ENCODE data around the gene RAD51B.
"Not testable (repeated sequence)": the region's sequence is repeated elsewhere in the genome, so short reads cannot be mapped to it uniquely, and the experiment has no call there.

Gene RAD51B

GRCh38 chr14:68655021-68655831 is 835.6 kb downstream of the RAD51B start:
- no peak for DNase-seq (ENCODE audit: low read depth in 3 of 3)

GRCh38 chr14:68655911-68656316 is 836.3 kb downstream of the RAD51B start:
- DNase-seq (ENCODE audit: low read depth in 3 of 3) = no peak

- no peak for DNase-seq (ENCODE audit: low read depth in 3 of 3)
Measured at GRCh38 chr14:68656452-68656851, 836.9 kb downstream of the RAD51B start.

GRCh38 chr14:68657300-68658028 is 837.9 kb downstream of the RAD51B start:
- no peak for DNase-seq (ENCODE audit: low read depth in 3 of 3)

- DNase-seq (ENCODE audit: low read depth in 3 of 3) = no peak
Measured at GRCh38 chr14:68658029-68658509, 838.5 kb downstream of the RAD51B start.

- DNase-seq (ENCODE audit: low read depth in 3 of 3) = no peak
Measured at GRCh38 chr14:68658943-68659931, 839.7 kb downstream of the RAD51B start.

GRCh38 chr14:68660495-68660894 is 840.9 kb downstream of the RAD51B start:
- no peak for DNase-seq (ENCODE audit: low read depth in 3 of 3)

GRCh38 chr14:68661226-68662225 is 841.9 kb downstream of the RAD51B start:
- no peak for DNase-seq (ENCODE audit: low read depth in 3 of 3)

- DNase-seq (ENCODE audit: low read depth in 3 of 3) = no peak
Measured at GRCh38 chr14:68662392-68662791, 842.8 kb downstream of the RAD51B start.

GRCh38 chr14:68662826-68663225 is 843.2 kb downstream of the RAD51B start:
- not testable (repeated sequence) for DNase-seq (ENCODE audit: low read depth in 3 of 3)

- DNase-seq (ENCODE audit: low read depth in 3 of 3) = peak in 2 of 3 experiments; percentile 40 to 55
Measured at GRCh38 chr14:68663385-68664076, 844.0 kb downstream of the RAD51B start.

- DNase-seq (ENCODE audit: low read depth in 3 of 3) = peak in 1 of 3 experiments; percentile 27
Measured at GRCh38 chr14:68664225-68664681, 844.7 kb downstream of the RAD51B start.

- no peak for DNase-seq (ENCODE audit: low read depth in 3 of 3)
Measured at GRCh38 chr14:68665131-68665530, 845.6 kb downstream of the RAD51B start.

- DNase-seq (ENCODE audit: low read depth in 3 of 3) = no peak
Measured at GRCh38 chr14:68665792-68666204, 846.2 kb downstream of the RAD51B start.

GRCh38 chr14:68666236-68666635 is 846.7 kb downstream of the RAD51B start:
- no peak for DNase-seq (ENCODE audit: low read depth in 3 of 3)

- DNase-seq (ENCODE audit: low read depth in 3 of 3) = no peak
Measured at GRCh38 chr14:68666899-68667298, 847.3 kb downstream of the RAD51B start.

- DNase-seq (ENCODE audit: low read depth in 3 of 3) = no peak
Measured at GRCh38 chr14:68667313-68667791, 847.8 kb downstream of the RAD51B start.

- no peak for DNase-seq (ENCODE audit: low read depth in 3 of 3)
Measured at GRCh38 chr14:68668028-68668427, 848.4 kb downstream of the RAD51B start.

- DNase-seq (ENCODE audit: low read depth in 3 of 3) = no peak
Measured at GRCh38 chr14:68668531-68668930, 849.0 kb downstream of the RAD51B start.
